GM19452 (cell line): ENCODE measurements around the gene STRIT1.
"Not testable (repeated sequence)": the region's sequence is repeated elsewhere in the genome, so short reads cannot be mapped to it uniquely, and the experiment has no call there.

Experiments used
- ATAC-seq: cut with Tn5 transposase; IDR thresholded peaks from one replicate; pipeline ENCODE4 v1.9.1; 2021; ENCODE audit not compliant: unreplicated experiment

Gene STRIT1

DNA sequence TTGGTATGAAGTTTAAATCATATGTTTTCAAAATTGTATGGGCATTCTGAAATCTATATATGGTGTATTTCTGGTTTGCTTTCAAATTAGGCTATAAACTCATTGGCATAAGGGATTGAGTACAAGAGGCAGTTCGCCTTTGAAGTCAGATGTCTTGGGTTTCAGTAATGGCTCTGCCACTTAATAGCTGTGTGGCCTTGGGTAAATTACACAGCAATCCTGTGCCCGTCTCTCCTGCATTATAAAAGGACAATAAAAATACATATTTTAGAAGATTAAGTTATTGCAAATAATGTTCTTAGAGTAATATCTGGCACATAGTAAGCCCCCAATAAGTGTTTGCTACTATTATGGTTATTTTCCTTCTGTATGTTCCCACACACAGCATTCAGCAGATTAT is 20.4 kb upstream of the STRIT1 start:
- ATAC-seq, result no peak

DNA sequence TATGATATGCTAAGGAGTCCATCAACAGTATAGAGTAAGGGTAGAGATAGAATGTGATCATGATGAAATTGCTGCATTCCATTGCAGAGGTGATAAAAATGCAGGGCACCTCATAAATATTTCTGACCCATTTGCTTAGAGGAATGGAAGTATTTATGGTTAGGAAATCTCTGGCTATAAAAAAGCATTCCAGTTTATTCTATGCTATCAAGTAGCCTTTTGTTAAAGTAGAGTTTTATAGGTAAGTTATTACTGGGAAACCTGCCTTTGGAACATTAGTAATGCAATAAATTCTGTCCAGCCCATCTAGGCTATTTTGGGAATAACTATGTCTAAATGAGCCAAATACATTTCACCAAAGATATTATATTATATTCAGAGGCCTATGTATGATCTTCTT is 19.8 kb upstream of the STRIT1 start:
- no peak for ATAC-seq

- no peak for ATAC-seq
These were observed 19.3 kb upstream of the STRIT1 start for GRCh38 chr3:155312781-155313180.

DNA sequence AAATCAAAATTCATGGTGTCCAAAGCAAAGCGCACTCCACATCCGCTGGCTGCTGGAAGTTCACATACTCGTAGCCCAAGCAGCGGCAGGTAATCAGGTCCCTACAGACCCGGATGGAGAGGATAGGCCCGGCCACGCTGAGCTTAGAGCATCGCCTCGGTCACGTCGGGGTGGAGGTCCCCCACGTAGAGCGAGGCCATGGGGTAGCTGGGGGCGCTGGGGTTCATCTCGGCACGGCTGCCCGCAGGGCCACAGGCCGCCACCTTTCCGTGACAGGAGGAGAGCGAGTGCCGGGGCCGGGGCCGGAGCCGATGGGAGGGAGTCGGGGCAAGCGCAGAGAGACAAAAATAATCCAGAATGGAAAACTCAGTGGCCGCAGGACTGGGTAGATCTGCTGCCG is 16.1 kb upstream of the STRIT1 start:
- no peak for ATAC-seq

DNA sequence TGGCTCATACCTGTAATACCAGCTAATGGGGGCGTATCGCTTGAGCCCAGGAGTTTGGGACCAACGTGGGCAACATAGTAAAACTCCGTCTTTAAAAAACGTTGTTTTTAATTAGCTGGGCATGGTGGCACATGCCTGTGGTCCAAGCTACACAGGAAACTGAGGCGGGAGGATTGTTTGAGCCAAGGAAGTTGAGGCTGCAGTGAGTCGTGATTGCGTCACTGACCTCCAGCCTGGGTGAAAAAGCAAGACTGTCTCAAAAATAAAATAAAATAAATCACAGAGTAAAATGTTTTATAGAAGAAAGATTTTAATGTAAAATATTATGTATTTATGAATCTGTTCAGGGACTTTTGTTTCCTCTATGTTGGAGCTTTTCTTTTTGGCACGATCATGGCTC is 15.3 kb upstream of the STRIT1 start:
- ATAC-seq, result no peak

DNA sequence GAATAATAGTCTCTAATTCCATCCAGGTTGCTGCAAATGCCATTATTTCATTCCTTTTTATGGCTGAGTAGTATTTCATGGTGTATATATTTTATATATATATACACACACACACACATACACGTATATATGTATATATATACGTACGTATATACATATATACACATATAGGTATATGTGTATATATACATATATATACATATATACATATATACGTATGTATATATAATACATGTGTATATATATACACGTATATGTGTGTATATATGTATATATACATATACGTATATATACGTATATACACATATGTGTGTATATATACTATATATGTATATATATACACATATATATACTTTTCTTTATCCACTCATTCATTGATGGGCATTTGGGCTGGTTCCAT is 13.7 kb upstream of the STRIT1 start:
- no peak for ATAC-seq

GRCh38 chr3:155304394-155304793 is 10.9 kb upstream of the STRIT1 start:
- no peak for ATAC-seq

GRCh38 chr3:155303540-155304097 is 10.1 kb upstream of the STRIT1 start:
- ATAC-seq, result no peak

- no peak for ATAC-seq
These were observed 9.4 kb upstream of the STRIT1 start for GRCh38 chr3:155302891-155303290.

DNA sequence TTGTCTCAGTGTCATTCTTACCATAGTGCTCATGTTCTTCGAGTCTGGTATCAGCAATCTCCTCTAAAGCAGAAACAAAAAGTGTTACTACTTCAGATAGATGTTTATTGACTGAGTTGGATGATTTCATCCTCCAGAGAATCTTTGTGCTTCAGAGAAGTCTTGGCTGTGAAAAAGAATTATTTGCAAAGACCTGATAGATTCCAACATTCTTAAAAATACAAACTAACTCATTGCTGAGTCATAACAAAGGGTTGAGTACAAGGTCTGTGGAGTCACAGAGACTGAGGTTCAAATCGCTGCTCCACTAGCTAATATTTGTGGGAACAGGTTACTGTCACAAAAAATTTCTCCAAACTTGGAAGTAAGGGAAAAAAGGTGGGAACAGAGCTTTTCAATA is 9.0 kb upstream of the STRIT1 start:
- no peak for ATAC-seq

DNA sequence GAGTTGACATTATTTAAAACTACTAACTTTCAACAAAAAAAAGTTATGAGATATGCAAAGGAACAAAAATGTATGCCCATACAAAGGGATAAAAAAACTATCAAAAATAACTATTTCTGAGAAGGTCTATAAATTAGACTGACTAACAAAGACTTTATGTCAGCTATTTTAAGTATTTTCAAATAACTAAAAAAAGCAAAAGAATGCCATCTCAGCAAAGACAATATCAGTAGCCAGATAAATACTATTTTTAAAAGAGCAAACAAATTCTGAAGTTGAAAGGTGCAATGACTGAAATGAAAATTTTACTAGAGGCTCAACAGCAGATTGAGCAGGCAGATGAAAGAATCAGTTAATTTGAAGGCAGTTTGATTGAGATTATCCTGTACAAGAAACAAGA is 3.6 kb upstream of the STRIT1 start:
- no peak for ATAC-seq

- no peak for ATAC-seq
These were observed 2.9 kb upstream of the STRIT1 start for GRCh38 chr3:155296413-155296812.

DNA sequence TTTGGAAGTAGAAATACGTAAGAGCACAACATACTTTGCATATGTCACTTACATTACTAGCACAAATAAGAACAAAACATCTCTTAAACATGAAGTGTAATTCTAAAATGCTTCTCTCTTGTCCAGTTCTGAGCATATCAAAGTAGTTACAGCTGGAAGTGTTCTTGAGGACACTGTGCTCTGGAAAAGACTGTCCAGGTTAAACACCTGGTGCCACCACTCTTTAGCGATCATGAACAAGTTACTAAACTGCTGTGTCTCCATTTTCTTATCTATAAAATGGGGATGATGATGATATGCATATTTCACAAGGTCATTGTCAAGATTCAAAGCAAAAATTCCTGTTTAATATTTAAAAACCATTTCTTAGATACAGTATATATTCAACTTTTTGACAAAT is 790 bp downstream of the STRIT1 start:
- no peak for ATAC-seq

DNA sequence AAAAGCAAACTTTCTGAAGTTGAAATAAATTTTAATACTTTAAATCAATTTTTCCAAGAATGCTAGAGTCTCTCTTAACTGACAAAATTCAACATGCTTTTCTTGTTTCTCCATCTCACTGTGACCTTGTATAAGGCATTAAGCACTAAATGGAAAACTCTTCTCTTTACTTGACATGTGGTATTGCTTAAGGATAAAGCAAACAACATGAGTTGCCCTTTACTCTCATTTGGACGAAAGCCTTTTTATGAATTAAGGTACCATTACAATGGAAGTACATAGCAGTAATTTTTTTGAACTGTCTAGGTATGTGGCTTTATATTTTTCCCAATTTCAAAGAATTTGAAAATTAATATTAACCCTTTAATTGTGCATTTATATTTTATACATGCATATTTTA is 1.4 kb downstream of the STRIT1 start:
- no peak for ATAC-seq

DNA sequence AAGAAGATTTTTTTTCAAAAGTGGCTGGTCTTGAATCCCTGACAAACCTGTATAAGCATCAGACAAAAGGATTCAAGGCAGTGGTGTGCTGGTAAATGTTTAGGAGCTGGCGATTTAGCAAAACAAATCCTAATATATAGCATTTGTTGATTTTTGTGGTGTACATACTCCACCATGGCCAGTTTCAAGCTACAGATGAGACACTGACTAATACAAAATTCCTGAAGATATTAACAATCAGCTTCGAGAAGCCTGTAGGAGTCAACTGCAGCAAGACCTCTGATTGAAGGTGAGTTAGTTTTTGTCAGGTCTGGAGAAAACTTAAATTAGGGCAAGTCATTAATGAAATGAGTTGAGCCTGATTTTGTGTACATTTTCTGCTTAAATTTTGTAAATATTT is 6.7 kb downstream of the STRIT1 start:
- ATAC-seq, result no peak

DNA sequence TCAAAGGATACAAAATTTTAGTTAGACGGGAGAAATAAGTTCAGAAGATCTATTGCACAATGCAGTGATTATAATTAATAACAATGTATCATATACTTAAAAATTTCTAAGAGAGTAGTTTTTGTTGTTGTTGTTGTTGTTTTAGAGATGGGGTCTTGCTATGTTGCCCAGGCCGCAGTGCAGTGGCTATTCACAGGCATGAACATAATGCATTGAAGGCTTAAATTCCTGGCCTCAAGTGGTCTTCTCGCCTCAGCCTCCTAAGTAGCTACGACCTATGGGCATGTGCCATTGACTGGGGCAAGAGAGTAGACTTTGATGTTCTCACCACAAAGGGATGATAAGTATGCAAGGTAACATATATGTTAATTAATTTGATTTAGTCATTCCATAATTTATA is 7.5 kb downstream of the STRIT1 start:
- ATAC-seq, result no peak

- ATAC-seq, result no peak
These were observed 10.1 kb downstream of the STRIT1 start for GRCh38 chr3:155283092-155284056.

- ATAC-seq, result no peak
These were observed 10.9 kb downstream of the STRIT1 start for GRCh38 chr3:155282385-155283091.

DNA sequence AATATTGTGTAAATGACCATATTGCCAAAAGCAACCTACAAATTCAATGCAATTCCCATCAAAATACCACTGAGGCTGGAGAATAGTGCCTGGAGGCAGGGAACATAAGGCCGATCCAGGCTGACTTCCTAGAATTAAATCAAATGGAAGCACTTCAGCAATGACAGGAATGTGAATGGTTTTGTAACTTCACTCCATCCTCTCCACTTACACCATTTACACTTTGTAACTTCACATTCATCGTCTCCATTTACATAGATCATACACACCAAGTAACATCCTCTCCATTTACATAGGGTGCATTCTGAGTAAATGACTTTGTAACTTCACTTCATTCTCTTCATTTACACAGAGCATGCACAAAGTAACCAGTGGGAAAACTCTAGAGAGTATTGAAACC is 11.6 kb downstream of the STRIT1 start:
- no peak for ATAC-seq

GRCh38 chr3:155276089-155276488 is 17.4 kb downstream of the STRIT1 start:
- ATAC-seq, result not testable (repeated sequence)

- not testable (repeated sequence) for ATAC-seq
These were observed 18.2 kb downstream of the STRIT1 start for GRCh38 chr3:155275159-155275754.

GRCh38 chr3:155274435-155274834 is 19.0 kb downstream of the STRIT1 start:
- ATAC-seq, result not testable (repeated sequence)
